ENCODE data around the gene RNASEH1. TPM values are rescaled to one million over a fixed set of nuclear protein-coding genes. Genes with fewer than 3 reads are reported as not detected.

The RNASEH1 gene
- total and polyA plus RNA-seq, 2 of the 13 experiments (the other 11 are each of a cell fraction or from before 2014, with no cell fraction given): 14.5 to 57.4 TPM

GRCh38 chr2:3517948-3518495 is 40.1 kb downstream of the RNASEH1 start (continued):
- TF ChIP-seq ZNF33B (CRISPR knock-in tag; IDR thresholded peaks at IDR 0.05) (0 out of 2 replicates have a peak, but pooled peaks have one; percentile 7), TOE1 (CRISPR knock-in tag; IDR thresholded peaks at IDR 0.05) (peak; percentile 95; the same call in 1 of the 2 replicates), ZBTB2 (CRISPR knock-in tag; IDR thresholded peaks at IDR 0.05; ENCODE audit: low read depth) (peak; percentile 73; the same call in 1 of the 2 replicates), FOXK1 (CRISPR knock-in tag; IDR thresholded peaks at IDR 0.05; ENCODE audit: borderline replicate concordance, low read depth) (peak; percentile 73), PRDM10 (CRISPR knock-in tag; IDR thresholded peaks at IDR 0.05; ENCODE audit: low read depth) (0 out of 2 replicates have a peak, but pooled peaks have one; percentile 54), MIER3 (CRISPR knock-in tag; IDR thresholded peaks at IDR 0.05; ENCODE audit: borderline replicate concordance) (0 out of 2 replicates have a peak, but pooled peaks have one; percentile 39), ZNF780A (CRISPR knock-in tag; IDR thresholded peaks at IDR 0.05) (0 out of 2 replicates have a peak, but pooled peaks have one; percentile 86), MXD1 (CRISPR knock-in tag; IDR thresholded peaks at IDR 0.05) (no peak), RCOR2 (CRISPR knock-in tag; IDR thresholded peaks at IDR 0.05) (peak; percentile 16; the same call in 1 of the 2 replicates), ZNF792 (CRISPR knock-in tag; IDR thresholded peaks at IDR 0.05) (peak; percentile 9; the same call in 1 of the 2 replicates)
- TF ChIP-seq, protein P1, sequence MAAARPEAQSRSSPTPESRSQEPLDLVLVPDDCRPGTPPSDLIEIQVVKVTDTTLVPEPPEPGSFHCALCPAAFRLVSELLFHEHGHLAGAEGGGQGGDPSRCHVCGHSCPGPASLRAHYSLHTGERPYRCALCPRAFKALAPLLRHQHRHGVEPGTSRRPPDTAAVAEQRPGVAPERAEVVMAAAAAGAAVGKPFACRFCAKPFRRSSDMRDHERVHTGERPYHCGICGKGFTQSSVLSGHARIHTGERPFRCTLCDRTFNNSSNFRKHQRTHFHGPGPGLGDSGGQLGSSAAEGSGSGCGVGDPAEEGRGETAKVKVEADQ (CRISPR knock-in tag; IDR thresholded peaks at IDR 0.05; ENCODE audit: borderline replicate concordance): 0 out of 2 replicates have a peak, but pooled peaks have one; percentile 13

Data from HepG2 (cell line).